Measurements from ENCODE around the gene CKMT1A. TPM values are rescaled to one million over a fixed set of nuclear protein-coding genes. Genes with fewer than 3 reads are reported as not detected.
"Not testable (repeated sequence)": the region's sequence is repeated elsewhere in the genome, so short reads cannot be mapped to it uniquely, and the experiment has no call there.

CKMT1A gene
- total RNA-seq, 1 donor from 2014 or later, result 9.4 TPM

DNA sequence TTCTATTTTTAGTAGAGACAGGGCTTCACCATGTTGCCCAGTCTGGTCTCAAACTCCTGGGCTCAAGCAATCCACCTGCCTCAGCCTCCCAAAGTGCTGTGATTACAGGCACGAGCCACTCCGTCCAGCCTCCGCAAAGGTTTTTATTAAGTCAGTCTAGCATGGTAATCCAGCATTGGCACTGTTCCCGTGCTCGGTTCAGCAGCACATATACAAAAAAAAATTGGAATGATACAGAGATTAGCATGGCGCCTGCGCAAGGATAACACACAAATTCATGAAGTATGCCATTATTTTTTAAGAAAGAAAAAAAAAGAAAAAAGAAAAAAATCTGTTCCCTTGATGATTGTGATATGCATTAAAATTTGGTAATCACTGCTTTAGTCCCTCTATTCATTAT, 8.5 kb downstream of the CKMT1A start:
- H3K27me3 Mint-ChIP-seq (ENCODE audit: unreplicated experiment), result peaks cover 2% of the 10 kb centered on the region
- H3K4me1 Mint-ChIP-seq (ENCODE audit: unreplicated experiment), result peaks cover 6% of the 10 kb centered on the region
- no peaks in the 10 kb centered on the region for H3K9me3 Mint-ChIP-seq (ENCODE audit: unreplicated experiment)
- H3K4me3 Mint-ChIP-seq (ENCODE audit: unreplicated experiment), result no peak overlapping the region
- DNase-seq (ENCODE audit: low spot score), result no peak
- TF ChIP-seq, protein P1, sequence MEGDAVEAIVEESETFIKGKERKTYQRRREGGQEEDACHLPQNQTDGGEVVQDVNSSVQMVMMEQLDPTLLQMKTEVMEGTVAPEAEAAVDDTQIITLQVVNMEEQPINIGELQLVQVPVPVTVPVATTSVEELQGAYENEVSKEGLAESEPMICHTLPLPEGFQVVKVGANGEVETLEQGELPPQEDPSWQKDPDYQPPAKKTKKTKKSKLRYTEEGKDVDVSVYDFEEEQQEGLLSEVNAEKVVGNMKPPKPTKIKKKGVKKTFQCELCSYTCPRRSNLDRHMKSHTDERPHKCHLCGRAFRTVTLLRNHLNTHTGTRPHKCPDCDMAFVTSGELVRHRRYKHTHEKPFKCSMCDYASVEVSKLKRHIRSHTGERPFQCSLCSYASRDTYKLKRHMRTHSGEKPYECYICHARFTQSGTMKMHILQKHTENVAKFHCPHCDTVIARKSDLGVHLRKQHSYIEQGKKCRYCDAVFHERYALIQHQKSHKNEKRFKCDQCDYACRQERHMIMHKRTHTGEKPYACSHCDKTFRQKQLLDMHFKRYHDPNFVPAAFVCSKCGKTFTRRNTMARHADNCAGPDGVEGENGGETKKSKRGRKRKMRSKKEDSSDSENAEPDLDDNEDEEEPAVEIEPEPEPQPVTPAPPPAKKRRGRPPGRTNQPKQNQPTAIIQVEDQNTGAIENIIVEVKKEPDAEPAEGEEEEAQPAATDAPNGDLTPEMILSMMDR (IDR thresholded peaks at IDR 0.05; ENCODE audit: unreplicated experiment), result no peak
- peaks cover 8% of the 10 kb centered on the region for H3K36me3 Mint-ChIP-seq (ENCODE audit: low read depth, unreplicated experiment)
- H3K27ac Mint-ChIP-seq (ENCODE audit: unreplicated experiment), result no peak overlapping the region

DNA sequence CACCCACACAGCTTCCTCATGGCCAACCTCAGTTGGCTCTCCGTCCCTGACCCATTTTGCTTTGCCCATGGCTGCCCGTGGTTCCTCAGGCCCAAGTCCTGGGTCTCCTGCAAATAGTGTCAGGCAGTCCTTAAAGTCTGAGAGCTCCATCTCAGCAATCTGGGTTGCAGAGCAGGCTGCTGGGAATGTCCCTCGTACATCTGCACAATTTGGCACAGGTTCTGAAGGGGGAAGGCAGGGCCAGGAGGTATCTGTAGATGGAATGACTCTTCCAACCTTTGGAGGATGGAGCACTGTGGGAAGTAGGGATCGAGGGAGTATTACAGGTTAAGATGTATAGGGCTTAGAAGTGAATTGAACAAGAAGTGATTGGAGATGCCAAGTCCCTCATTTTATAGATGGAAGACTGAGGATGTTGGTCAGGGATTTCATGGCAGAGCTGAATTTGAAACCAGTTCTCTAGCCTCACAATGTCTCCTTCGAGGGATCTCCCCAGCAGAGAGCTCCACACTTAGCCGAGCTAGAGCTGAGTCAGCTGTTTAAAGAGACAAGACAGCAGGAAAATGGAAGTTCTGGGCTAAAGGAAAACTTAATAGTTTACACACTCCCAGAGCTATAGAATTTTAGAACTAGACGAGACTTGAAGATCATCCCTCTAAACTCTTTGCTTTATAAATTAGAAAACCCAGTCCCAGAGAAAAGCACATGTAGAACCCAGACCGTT, 9.2 kb downstream of the CKMT1A start:
- H3K27ac Mint-ChIP-seq (ENCODE audit: unreplicated experiment), result no peak overlapping the region
- TF ChIP-seq, protein P1 (IDR thresholded peaks at IDR 0.05; ENCODE audit: unreplicated experiment), result no peak
- no peaks in the 10 kb centered on the region for H3K9me3 Mint-ChIP-seq (ENCODE audit: unreplicated experiment)
- peaks cover 8% of the 10 kb centered on the region for H3K36me3 Mint-ChIP-seq (ENCODE audit: low read depth, unreplicated experiment)
- H3K27me3 Mint-ChIP-seq (ENCODE audit: unreplicated experiment), result peaks cover 2% of the 10 kb centered on the region
- H3K4me3 Mint-ChIP-seq (ENCODE audit: unreplicated experiment), result no peak overlapping the region
- DNase-seq (ENCODE audit: low spot score), result no peak
- peaks cover 6% of the 10 kb centered on the region for H3K4me1 Mint-ChIP-seq (ENCODE audit: unreplicated experiment)

DNA sequence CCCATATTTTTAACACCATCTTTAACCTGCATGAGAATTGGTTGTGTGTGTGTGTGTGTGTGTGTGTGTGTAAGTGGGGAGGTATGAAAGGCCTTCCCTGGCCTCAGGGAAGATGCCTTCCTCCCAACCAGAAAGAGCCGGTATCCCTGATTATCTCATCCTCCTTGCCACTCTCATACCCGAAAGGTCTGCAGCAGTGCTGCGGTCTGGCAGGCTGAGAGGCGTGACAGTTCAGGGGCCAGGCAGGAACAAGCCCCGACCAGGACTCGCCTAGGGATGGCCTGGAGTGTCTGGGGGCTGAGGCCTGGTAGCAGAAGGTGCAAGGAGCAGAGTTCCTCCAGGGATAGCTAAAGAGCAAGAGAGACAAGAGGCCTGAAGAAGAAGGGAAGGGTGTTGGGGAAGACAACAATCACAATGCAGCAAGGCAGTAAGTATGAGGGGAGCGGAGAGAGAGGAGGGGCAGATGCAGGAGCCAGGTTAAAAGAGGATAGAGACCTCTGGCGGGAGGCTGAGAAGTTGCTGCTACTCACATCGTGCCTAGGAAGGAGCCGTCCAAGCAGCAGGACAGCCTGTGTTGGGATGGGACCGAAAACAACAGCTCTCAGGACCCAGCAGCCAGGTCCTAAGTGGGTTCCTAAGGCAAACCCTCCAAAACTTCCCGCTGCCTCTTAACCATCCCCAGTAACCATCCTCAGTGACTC, 16.9 kb downstream of the CKMT1A start:
- H3K27me3 Mint-ChIP-seq (ENCODE audit: unreplicated experiment); H3K4me1 Mint-ChIP-seq (ENCODE audit: unreplicated experiment); DNase-seq (ENCODE audit: low spot score); H3K36me3 Mint-ChIP-seq (ENCODE audit: low read depth, unreplicated experiment); H3K27ac Mint-ChIP-seq (ENCODE audit: unreplicated experiment); H3K9me3 Mint-ChIP-seq (ENCODE audit: unreplicated experiment); H3K4me3 Mint-ChIP-seq (ENCODE audit: unreplicated experiment): not testable (repeated sequence)

DNA sequence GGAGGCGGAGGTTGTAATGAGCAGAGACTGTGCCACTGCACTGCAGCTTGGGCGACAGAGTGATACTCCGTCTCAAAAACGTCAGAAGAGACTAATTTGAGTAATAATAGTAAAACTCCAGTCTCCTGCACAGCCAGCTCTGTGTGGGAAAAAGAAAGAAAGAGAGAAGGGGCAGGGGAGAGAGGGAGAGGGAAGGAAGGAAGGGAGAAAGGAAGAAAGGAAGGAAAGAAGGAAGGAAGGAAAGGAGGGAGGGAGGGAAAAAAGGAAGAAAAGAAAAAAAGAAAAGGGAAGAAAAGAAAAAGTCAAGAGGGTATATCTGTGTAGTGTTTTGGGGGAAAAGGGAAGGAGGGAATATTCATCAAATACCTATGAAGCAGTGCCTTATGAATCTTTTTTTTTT, 29.5 kb downstream of the CKMT1A start:
- H3K9me3 Mint-ChIP-seq (ENCODE audit: unreplicated experiment), result no peaks in the 10 kb centered on the region
- H3K4me3 Mint-ChIP-seq (ENCODE audit: unreplicated experiment), result no peak overlapping the region
- H3K36me3 Mint-ChIP-seq (ENCODE audit: low read depth, unreplicated experiment), result no peaks in the 10 kb centered on the region
- TF ChIP-seq, protein P1 (IDR thresholded peaks at IDR 0.05; ENCODE audit: unreplicated experiment), result no peak
- no peak for DNase-seq (ENCODE audit: low spot score)
- no peaks in the 10 kb centered on the region for H3K4me1 Mint-ChIP-seq (ENCODE audit: unreplicated experiment)
- H3K27me3 Mint-ChIP-seq (ENCODE audit: unreplicated experiment), result no peaks in the 10 kb centered on the region
- no peak overlapping the region for H3K27ac Mint-ChIP-seq (ENCODE audit: unreplicated experiment)

DNA sequence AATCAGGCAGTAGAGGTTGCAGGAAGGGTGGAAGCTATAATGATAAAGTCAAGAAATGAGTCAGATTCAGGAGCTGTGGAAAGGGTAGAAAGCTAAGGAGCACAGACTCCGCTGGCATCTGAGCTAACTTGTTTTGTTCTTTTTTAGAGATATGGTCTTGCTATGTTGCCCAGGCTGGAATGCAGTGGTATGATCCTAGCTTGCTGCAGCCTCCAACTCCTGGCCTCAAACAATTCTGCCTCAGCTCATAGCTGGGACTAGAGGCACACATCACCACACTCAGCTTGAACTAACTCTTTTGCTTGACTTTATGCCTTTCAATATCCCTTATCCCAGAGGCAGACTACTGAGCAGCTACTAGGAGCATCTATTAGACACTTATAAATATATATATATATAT, 32.6 kb downstream of the CKMT1A start:
- H3K9me3 Mint-ChIP-seq (ENCODE audit: unreplicated experiment); H3K4me1 Mint-ChIP-seq (ENCODE audit: unreplicated experiment); H3K27ac Mint-ChIP-seq (ENCODE audit: unreplicated experiment): not testable (repeated sequence)

DNA sequence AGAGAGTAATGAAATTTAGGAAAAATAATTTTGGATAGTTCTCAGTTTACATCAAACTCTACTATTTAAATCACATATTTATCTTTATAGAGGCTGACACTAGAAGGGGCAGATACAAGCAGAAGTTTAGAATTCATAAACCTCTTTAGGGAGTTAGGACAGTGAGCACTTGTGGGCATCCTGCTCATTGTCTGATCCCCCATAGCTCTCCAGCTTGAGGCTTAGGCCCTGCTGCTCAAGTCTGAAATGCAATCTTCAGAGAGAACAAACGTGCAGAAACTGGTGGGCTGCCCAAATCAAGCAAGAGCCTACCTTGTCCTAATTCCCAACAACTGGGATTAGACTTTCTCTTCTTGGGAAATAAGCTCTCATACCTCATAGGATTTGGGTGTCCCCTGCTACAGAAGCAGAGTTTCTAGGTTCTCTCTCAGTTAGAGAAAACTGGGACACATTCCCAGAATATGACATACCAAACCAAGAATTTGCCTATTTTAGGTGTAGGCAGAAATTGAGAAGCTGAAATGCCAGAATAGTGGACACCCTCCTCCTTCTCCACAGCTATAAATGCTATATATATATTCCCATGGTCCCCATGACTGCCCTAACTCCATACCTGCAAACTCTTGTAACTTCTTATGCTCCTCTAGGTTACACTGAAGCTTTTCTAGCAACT, 34.5 kb downstream of the CKMT1A start:
- H3K36me3 Mint-ChIP-seq (ENCODE audit: low read depth, unreplicated experiment); H3K9me3 Mint-ChIP-seq (ENCODE audit: unreplicated experiment); DNase-seq (ENCODE audit: low spot score); H3K27me3 Mint-ChIP-seq (ENCODE audit: unreplicated experiment); H3K4me3 Mint-ChIP-seq (ENCODE audit: unreplicated experiment); H3K4me1 Mint-ChIP-seq (ENCODE audit: unreplicated experiment); H3K27ac Mint-ChIP-seq (ENCODE audit: unreplicated experiment): not testable (repeated sequence)

More for the DNA sequence above, 32.6 kb downstream of the CKMT1A start:
- not testable (repeated sequence) for H3K36me3 Mint-ChIP-seq (ENCODE audit: low read depth, unreplicated experiment); H3K27me3 Mint-ChIP-seq (ENCODE audit: unreplicated experiment); H3K4me3 Mint-ChIP-seq (ENCODE audit: unreplicated experiment); DNase-seq (ENCODE audit: low spot score)

All from endothelial cell (in vitro differentiated cells).